ENCODE measurements around the gene FBXL7. TPM values are rescaled to one million over a fixed set of nuclear protein-coding genes. Genes with fewer than 3 reads are reported as not detected.

The FBXL7 gene
- total and polyA plus RNA-seq, 2 of the 8 experiments (the other 6 are each of a cell fraction or from before 2014, with no cell fraction given): 17.7 to 17.8 TPM

GRCh38 chr5:15694696-15695214 is 194.8 kb downstream of the FBXL7 start:
- CTCF ChIA-PET (ENCODE audit: partially characterized antibody): interaction anchor here (0.9 to 2.2 kb wide), 13 partner anchors 9 to 299 kb away, joined by 3 to 16 read pairs (median 4); no protein-coding TSS in a partner anchor
- no peaks in the 10 kb centered on the region for H3K36me3 ChIP-seq (ENCODE audit: control insufficient read depth in 2 of 4, insufficient read depth in 4 of 4, low read length in 3 of 4)
- FAIRE-seq: no peak

More at GRCh38 chr5:15694696-15695214, 194.8 kb downstream of the FBXL7 start:
- H3K4ac ChIP-seq (replicated peaks; ENCODE audit: insufficient read length, low read depth, low read length): no peak overlapping the region
- TF ChIP-seq YY1 (IDR thresholded peaks at IDR 0.05; ENCODE audit: low read depth, low read length) (no peak), JUN (IDR thresholded peaks at IDR 0.05; ENCODE audit: low read depth, low read length) (no peak), KDM5A (IDR thresholded peaks at IDR 0.05; ENCODE audit: low read length) (no peak), KDM1A (IDR thresholded peaks at IDR 0.05; ENCODE audit: borderline replicate concordance, low read length) (no peak)
- no peak overlapping the region for H3K4me3 ChIP-seq (ENCODE audit: extremely low read depth in 1 of 4, insufficient read depth in 2 of 4, low read depth in 3 of 4, low read length in 4 of 4)
- H2AFZ ChIP-seq (ENCODE audit: low read length): no peak overlapping the region
- H3K27ac ChIP-seq (ENCODE audit: low read depth, low read length): no peak overlapping the region
- no peaks in the 10 kb centered on the region for H3K27me3 ChIP-seq (replicated peaks in 1 of 4; ENCODE audit: control insufficient read depth in 3 of 4, extremely low read depth in 1 of 4, insufficient read depth in 3 of 4, low read length in 3 of 4)
- H4K91ac ChIP-seq (replicated peaks; ENCODE audit: insufficient read length, low read length): no peak overlapping the region
- no peak overlapping the region for H3K56ac ChIP-seq (replicated peaks; ENCODE audit: insufficient read length, low read depth, low read length)
- no peak overlapping the region for H2BK20ac ChIP-seq (ENCODE audit: low read length)
- H4K5ac ChIP-seq (ENCODE audit: insufficient read length, low read depth, low read length): no peak overlapping the region
- no peak overlapping the region for H3K9ac ChIP-seq (replicated peaks in 1 of 4; ENCODE audit: extremely low read depth in 1 of 4, low read depth in 3 of 4, low read length in 3 of 4)
- no peak overlapping the region for H2BK120ac ChIP-seq (replicated peaks; ENCODE audit: low read depth, low read length)
- H4K8ac ChIP-seq (ENCODE audit: extremely low read depth, insufficient read depth, low read length): no peak overlapping the region
- no peaks in the 10 kb centered on the region; the same call in none of the 2 replicates for H3K79me1 ChIP-seq (ENCODE audit: low read depth, low read length)
- no peaks in the 10 kb centered on the region for H3K9me3 ChIP-seq (ENCODE audit: insufficient read depth in 2 of 2, low read depth in 1 of 2, low read length in 1 of 2)
- no peak overlapping the region for H3K23ac ChIP-seq (ENCODE audit: insufficient read length)
- no peak overlapping the region for H2BK12ac ChIP-seq (ENCODE audit: low read depth, low read length)
- no peak overlapping the region for H2BK15ac ChIP-seq (ENCODE audit: low read length)
- no peak overlapping the region for H3K18ac ChIP-seq (ENCODE audit: extremely low read depth, low read length)
- H3K4me1 ChIP-seq (replicated peaks in 1 of 4; ENCODE audit: control insufficient read depth in 3 of 4, insufficient read depth in 4 of 4, low read length in 3 of 4): peaks cover 0 to 11% (median 7%) of the 10 kb centered on the region in 4 experiments; a peak in 5 of 7 replicates
- no peak overlapping the region for H2AK5ac ChIP-seq (ENCODE audit: low read depth, low read length)
- H2BK5ac ChIP-seq (ENCODE audit: low read depth, low read length): no peak overlapping the region
- 80% methylated on average over 2 of the region's 2 CpGs; no CpG with 5 or more reads in 1 of the 2 experiments for WGBS, 2 experiments (ENCODE audit: extremely low coverage in 1 of 2, insufficient coverage in 1 of 2, insufficient read length in 1 of 2, insufficient replicate concordance in 2 of 2, low coverage in 1 of 2, low lambda C conversion rate in 2 of 2, missing lambda C conversion rate in 1 of 2)
- H4K20me1 ChIP-seq (replicated peaks in 1 of 2; ENCODE audit: control insufficient read depth in 1 of 2, insufficient read depth in 2 of 2, low read length in 2 of 2): no peaks in the 10 kb centered on the region
- H3K79me2 ChIP-seq (ENCODE audit: control insufficient read depth in 1 of 2, insufficient read depth in 2 of 2, low read length in 2 of 2): peaks cover 0 to 13% of the 10 kb centered on the region in 2 experiments; a peak in 1 of 4 replicates
- H3K4me2 ChIP-seq (ENCODE audit: insufficient read depth in 1 of 2, low read depth in 2 of 2, low read length in 2 of 2): no peak overlapping the region; a peak in 1 of 4 replicates
- H3K23me2 ChIP-seq (ENCODE audit: low read depth, low read length): no peaks in the 10 kb centered on the region
- POLR2A ChIA-PET (ENCODE audit: partially characterized antibody): no interaction called here
- DNase-seq (ENCODE audit: low read depth in 1 of 2, low spot score in 2 of 2): no peak
- H3K14ac ChIP-seq (ENCODE audit: insufficient read length): no peak overlapping the region

Measured in H1 (cell line).